ENCODE data around the gene SPATA3. TPM values are rescaled to one million over a fixed set of nuclear protein-coding genes. Genes with fewer than 3 reads are reported as not detected.

SPATA3 gene
- total RNA-seq, 1 experiment from 2014 or later, result not detected

DNA sequence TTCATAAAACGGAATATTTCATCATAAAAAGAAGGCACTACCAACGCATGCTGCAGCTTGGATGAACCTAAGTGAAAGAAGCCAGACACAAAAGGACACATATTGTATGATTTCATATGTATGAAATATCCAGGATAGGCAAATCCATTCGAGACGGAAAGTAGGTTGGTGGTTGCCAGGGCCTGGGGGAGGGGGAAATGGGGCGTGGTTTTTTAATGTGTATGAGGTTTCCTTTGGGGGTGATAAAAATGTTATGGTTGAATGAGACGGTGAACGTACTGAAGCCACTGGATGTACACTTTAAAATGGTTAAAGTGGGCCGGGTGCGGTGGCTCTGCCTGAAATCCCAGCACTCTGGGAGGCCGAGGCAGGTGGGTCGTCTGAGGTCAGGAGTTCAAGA lies 20.0 kb upstream of the SPATA3 start:
- no peaks in the 10 kb centered on the region for H4K20me1 ChIP-seq (ENCODE audit: low read length)
- no peaks in the 10 kb centered on the region for H3K9me3 ChIP-seq (ENCODE audit: low read length)
- H3K9me2 ChIP-seq (replicated peaks; ENCODE audit: low read length), result no peaks in the 10 kb centered on the region
- ChIA-PET POLR2A (ENCODE audit: unreplicated experiment) (no interaction called here), CTCF (interaction anchor here (0.7 kb wide), 1 partner anchor 133 kb away, joined by 4 read pairs; no protein-coding TSS in a partner anchor)
- DNase-seq (no peak), ATAC-seq (no peak)
- H2AFZ ChIP-seq (ENCODE audit: low read length), result no peak overlapping the region
- H3F3A ChIP-seq (ENCODE audit: low read length, unreplicated experiment), result no peaks in the 10 kb centered on the region
- no peaks in the 10 kb centered on the region for H3K4me1 ChIP-seq (ENCODE audit: insufficient read depth, low read length)
- intact Hi-C loops (cut with micrococcal nuclease), result no loop called here
- no peak overlapping the region for H3K27ac ChIP-seq (ENCODE audit: low read length)
- no peak overlapping the region for H3K9ac ChIP-seq (ENCODE audit: low read length)
- H3K79me2 ChIP-seq (ENCODE audit: low read length), result no peaks in the 10 kb centered on the region
- no peaks in the 10 kb centered on the region for H3K36me3 ChIP-seq (ENCODE audit: low read depth, low read length)
- no peak overlapping the region for H3K4me2 ChIP-seq (ENCODE audit: low read length)
- no TSS peak for BruUV-seq (replicated peaks)
- H3K27me3 ChIP-seq (ENCODE audit: low read length), result no peaks in the 10 kb centered on the region; the same call in 1 of the 2 replicates
- TF ChIP-seq, protein P1, sequence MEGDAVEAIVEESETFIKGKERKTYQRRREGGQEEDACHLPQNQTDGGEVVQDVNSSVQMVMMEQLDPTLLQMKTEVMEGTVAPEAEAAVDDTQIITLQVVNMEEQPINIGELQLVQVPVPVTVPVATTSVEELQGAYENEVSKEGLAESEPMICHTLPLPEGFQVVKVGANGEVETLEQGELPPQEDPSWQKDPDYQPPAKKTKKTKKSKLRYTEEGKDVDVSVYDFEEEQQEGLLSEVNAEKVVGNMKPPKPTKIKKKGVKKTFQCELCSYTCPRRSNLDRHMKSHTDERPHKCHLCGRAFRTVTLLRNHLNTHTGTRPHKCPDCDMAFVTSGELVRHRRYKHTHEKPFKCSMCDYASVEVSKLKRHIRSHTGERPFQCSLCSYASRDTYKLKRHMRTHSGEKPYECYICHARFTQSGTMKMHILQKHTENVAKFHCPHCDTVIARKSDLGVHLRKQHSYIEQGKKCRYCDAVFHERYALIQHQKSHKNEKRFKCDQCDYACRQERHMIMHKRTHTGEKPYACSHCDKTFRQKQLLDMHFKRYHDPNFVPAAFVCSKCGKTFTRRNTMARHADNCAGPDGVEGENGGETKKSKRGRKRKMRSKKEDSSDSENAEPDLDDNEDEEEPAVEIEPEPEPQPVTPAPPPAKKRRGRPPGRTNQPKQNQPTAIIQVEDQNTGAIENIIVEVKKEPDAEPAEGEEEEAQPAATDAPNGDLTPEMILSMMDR (conservative IDR thresholded peaks at IDR 0.05; ENCODE audit: low read depth, low read length), result no peak
- no peak for TF ChIP-seq EZH2 (IDR thresholded peaks at IDR 0.05; ENCODE audit: low read length, unreplicated experiment)
- TF ChIP-seq EZH2phosphoT487 (IDR thresholded peaks at IDR 0.05; ENCODE audit: borderline replicate concordance, low read length), result no peak
- H3K4me3 ChIP-seq (ENCODE audit: low read length), result no peak overlapping the region

DNA sequence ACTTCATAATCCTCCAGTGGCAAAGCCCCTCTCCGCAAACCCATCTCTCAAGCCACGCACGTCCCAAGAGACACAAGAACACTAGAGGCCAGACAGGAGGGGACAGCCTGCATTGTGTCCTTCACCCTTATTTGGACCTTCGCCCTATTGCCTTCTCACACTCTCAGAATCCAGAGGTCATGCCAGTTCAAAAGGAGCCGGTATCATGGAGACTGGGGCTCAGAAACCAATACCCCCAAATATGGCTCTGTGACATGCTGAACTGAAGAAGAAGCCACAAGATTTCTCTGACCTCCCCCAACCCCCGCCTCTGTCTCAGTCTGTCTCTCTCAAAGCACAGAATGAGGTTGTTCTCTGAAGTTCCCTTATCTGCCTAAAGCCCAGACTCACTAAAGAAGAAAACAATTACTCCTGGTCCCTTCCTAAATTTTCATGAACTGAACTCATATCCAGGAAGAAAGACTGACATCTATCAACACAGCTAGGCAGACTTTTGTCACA lies 19.2 kb upstream of the SPATA3 start:
- CTCF ChIA-PET, result no interaction called here
- no TSS peak for BruUV-seq (replicated peaks)
- Histone ChIP-seq H3K9ac (ENCODE audit: low read length) (no peak overlapping the region), H3K27me3 (ENCODE audit: low read length) (no peaks in the 10 kb centered on the region; the same call in 1 of the 2 replicates), H2AFZ (ENCODE audit: low read length) (no peak overlapping the region), H3K4me3 (ENCODE audit: low read length) (no peak overlapping the region), H3K27ac (ENCODE audit: low read length) (no peak overlapping the region), H3K79me2 (ENCODE audit: low read length) (no peaks in the 10 kb centered on the region), H3K36me3 (ENCODE audit: low read depth, low read length) (no peaks in the 10 kb centered on the region), H3F3A (ENCODE audit: low read length, unreplicated experiment) (no peaks in the 10 kb centered on the region), H4K20me1 (ENCODE audit: low read length) (no peaks in the 10 kb centered on the region), H3K9me2 (replicated peaks; ENCODE audit: low read length) (no peaks in the 10 kb centered on the region), H3K4me2 (ENCODE audit: low read length) (no peak overlapping the region), H3K9me3 (ENCODE audit: low read length) (no peaks in the 10 kb centered on the region), H3K4me1 (ENCODE audit: insufficient read depth, low read length) (no peaks in the 10 kb centered on the region)
- DNase-seq (no peak), ATAC-seq (no peak)
- POLR2A ChIA-PET (ENCODE audit: unreplicated experiment), result no interaction called here
- no peak for TF ChIP-seq EZH2 (IDR thresholded peaks at IDR 0.05; ENCODE audit: low read length, unreplicated experiment)
- no peak for TF ChIP-seq EZH2phosphoT487 (IDR thresholded peaks at IDR 0.05; ENCODE audit: borderline replicate concordance, low read length)
- TF ChIP-seq, protein P1 (conservative IDR thresholded peaks at IDR 0.05; ENCODE audit: low read depth, low read length), result no peak
- intact Hi-C loops (cut with micrococcal nuclease), result no loop called here

DNA sequence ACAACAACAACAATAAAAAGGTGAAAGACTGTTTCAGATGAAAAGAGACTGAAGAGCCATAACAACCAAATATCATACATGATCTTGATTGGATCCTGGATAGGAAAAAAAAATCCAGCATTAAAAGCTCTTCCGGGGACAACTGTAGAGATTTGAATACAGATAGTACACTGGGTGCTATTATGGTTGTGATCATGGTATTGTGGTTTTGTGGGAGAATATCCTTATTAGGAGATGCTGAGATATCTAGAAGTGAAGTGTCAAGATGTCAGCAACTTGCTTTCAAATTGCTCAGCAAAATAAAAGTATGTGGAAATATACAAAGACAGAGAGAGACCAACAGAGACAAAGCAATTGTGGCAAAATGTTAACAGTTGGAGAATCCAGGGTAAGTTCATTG lies 15.5 kb upstream of the SPATA3 start:
- no TSS peak for BruUV-seq (replicated peaks)

More for the DNA sequence above, 15.5 kb upstream of the SPATA3 start:
- Histone ChIP-seq H3K9me2 (replicated peaks; ENCODE audit: low read length) (no peaks in the 10 kb centered on the region), H3K9me3 (ENCODE audit: low read length) (no peaks in the 10 kb centered on the region), H3K27me3 (ENCODE audit: low read length) (no peaks in the 10 kb centered on the region; the same call in 1 of the 2 replicates), H3K4me3 (ENCODE audit: low read length) (no peak overlapping the region), H3F3A (ENCODE audit: low read length, unreplicated experiment) (no peaks in the 10 kb centered on the region), H4K20me1 (ENCODE audit: low read length) (no peaks in the 10 kb centered on the region), H3K9ac (ENCODE audit: low read length) (no peak overlapping the region), H3K36me3 (ENCODE audit: low read depth, low read length) (no peaks in the 10 kb centered on the region), H3K4me2 (ENCODE audit: low read length) (no peak overlapping the region), H2AFZ (ENCODE audit: low read length) (no peak overlapping the region), H3K27ac (ENCODE audit: low read length) (no peak overlapping the region), H3K4me1 (ENCODE audit: insufficient read depth, low read length) (no peaks in the 10 kb centered on the region), H3K79me2 (ENCODE audit: low read length) (no peaks in the 10 kb centered on the region)
- TF ChIP-seq, protein P1 (conservative IDR thresholded peaks at IDR 0.05; ENCODE audit: low read depth, low read length), result no peak
- TF ChIP-seq EZH2 (IDR thresholded peaks at IDR 0.05; ENCODE audit: low read length, unreplicated experiment) (no peak), EZH2phosphoT487 (IDR thresholded peaks at IDR 0.05; ENCODE audit: borderline replicate concordance, low read length) (no peak)
- DNase-seq (no peak), ATAC-seq (no peak)
- ChIA-PET CTCF (no interaction called here), POLR2A (ENCODE audit: unreplicated experiment) (no interaction called here)
- intact Hi-C loops (cut with micrococcal nuclease), result no loop called here

All from PC-3 (cell line).